DOHH2 (cell line): ENCODE results near the gene RNF39.

Experiments used
- H3F3A ChIP-seq: fragments of 200-600 bp; sonication (generic), shearing (Covaris generic); 2 replicates; pipeline ENCODE4 v1.6.0; 2016; ENCODE audit warnings: antibody characterized with exemption, mild to moderate bottlenecking; ENCODE audit not compliant: control insufficient read depth, insufficient read depth
- H3K27ac ChIP-seq: fragments of 200-600 bp; sonication (generic); 2 replicates; pipeline ENCODE4 v1.5.1; 2014; ENCODE audit warnings: low read depth, mild to moderate bottlenecking, low read length, moderate library complexity
- H3K27me3 ChIP-seq: fragments of 200-600 bp; sonication (generic); 2 replicates; pipeline ENCODE4 v1.6.1; 2014; ENCODE audit warnings: mild to moderate bottlenecking, low read length, mixed read lengths; ENCODE audit not compliant: control insufficient read depth
- H3K36me3 ChIP-seq: fragments of 200-600 bp; sonication (generic); 2 replicates; pipeline ENCODE4 v1.6.1; 2014; ENCODE audit warnings: mild to moderate bottlenecking, low read length, moderate library complexity, mixed read lengths; ENCODE audit not compliant: control insufficient read depth
- H3K4me1 ChIP-seq: fragments of 200-600 bp; sonication (generic); 2 replicates; pipeline ENCODE4 v1.6.1; 2014; ENCODE audit warnings: mild to moderate bottlenecking, low read length, mixed read lengths; ENCODE audit not compliant: control insufficient read depth
- H3K4me2 ChIP-seq: fragments of 200-600 bp; sonication (generic); 2 replicates; pipeline ENCODE4 v1.6.0; 2014; ENCODE audit warnings: mild to moderate bottlenecking, low read length, moderate library complexity
- H3K4me3 ChIP-seq: fragments of 200-600 bp; sonication (generic); 2 replicates; pipeline ENCODE4 v1.5.1; 2014; ENCODE audit warnings: mild to moderate bottlenecking, low read length, mixed read lengths
- H3K79me2 ChIP-seq: fragments of 200-600 bp; sonication (generic); 2 replicates; pipeline ENCODE4 v1.6.1; 2014; ENCODE audit warnings: mild to moderate bottlenecking, low read length, mixed read lengths; ENCODE audit not compliant: control insufficient read depth
- H3K9me2 ChIP-seq: fragments of 200-600 bp; sonication (generic); replicated peaks from 2 replicates; pipeline ENCODE4 v1.6.1; 2014; ENCODE audit warnings: mild to moderate bottlenecking, low read length, mixed read lengths; ENCODE audit not compliant: control insufficient read depth
- H3K9me3 ChIP-seq: fragments of 200-600 bp; sonication (generic); 2 replicates; pipeline ENCODE4 v1.6.1; 2014; ENCODE audit warnings: antibody characterized with exemption, low read length, mixed read lengths; ENCODE audit not compliant: control insufficient read depth, insufficient read depth
- H4K20me1 ChIP-seq: fragments of 200-600 bp; sonication (generic); 2 replicates; pipeline ENCODE4 v1.6.0; 2014; ENCODE audit warnings: low read depth, mild to moderate bottlenecking, antibody characterized with exemption, low read length, moderate library complexity; ENCODE audit not compliant: control insufficient read depth, insufficient read depth
- CTCF ChIP-seq: fragments of 200-600 bp; sonication (generic); IDR thresholded peaks from one replicate; pipeline ENCODE4 v1.5.1; 2014; ENCODE audit warnings: antibody characterized with exemption, mild to moderate bottlenecking, low read depth, low read length; ENCODE audit not compliant: poor library complexity, severe bottlenecking
- EZH2phosphoT487 ChIP-seq: fragments of 200-600 bp; sonication (generic); IDR thresholded peaks from 2 replicates; pipeline ENCODE4 v1.6.1; 2017; ENCODE audit warnings: borderline replicate concordance, mild to moderate bottlenecking, antibody characterized with exemption, low read length, moderate library complexity, mixed read lengths

Gene RNF39

GRCh38 chr6:30042914-30043313, 32.7 kb downstream of the RNF39 start:
- Histone ChIP-seq H3F3A (no peaks in the 10 kb centered on the region), H3K9me3 (no peaks in the 10 kb centered on the region), H3K4me2 (no peak overlapping the region), H3K79me2 (no peaks in the 10 kb centered on the region), H3K4me1 (no peaks in the 10 kb centered on the region), H3K27ac (no peak overlapping the region), H3K4me3 (no peak overlapping the region), H4K20me1 (no peaks in the 10 kb centered on the region), H3K36me3 (no peaks in the 10 kb centered on the region), H3K9me2 (no peaks in the 10 kb centered on the region), H3K27me3 (no peaks in the 10 kb centered on the region)
- no peak for TF ChIP-seq EZH2phosphoT487
- TF ChIP-seq CTCF, result no peak

GRCh38 chr6:30042476-30042875, 33.1 kb downstream of the RNF39 start:
- Histone ChIP-seq H3K4me2 (no peak overlapping the region), H3K9me3 (no peaks in the 10 kb centered on the region), H3K4me1 (no peaks in the 10 kb centered on the region), H3F3A (no peaks in the 10 kb centered on the region), H3K36me3 (no peaks in the 10 kb centered on the region), H3K79me2 (no peaks in the 10 kb centered on the region), H3K9me2 (no peaks in the 10 kb centered on the region), H3K27me3 (no peaks in the 10 kb centered on the region), H3K4me3 (no peak overlapping the region), H4K20me1 (no peaks in the 10 kb centered on the region), H3K27ac (no peak overlapping the region)
- TF ChIP-seq CTCF, result no peak
- TF ChIP-seq EZH2phosphoT487, result no peak

GRCh38 chr6:30041821-30042220, 33.7 kb downstream of the RNF39 start:
- no peak overlapping the region for H3K27ac ChIP-seq
- no peaks in the 10 kb centered on the region for H3K9me2 ChIP-seq
- no peak overlapping the region for H3K4me2 ChIP-seq
- H3K4me3 ChIP-seq, result no peak overlapping the region
- TF ChIP-seq CTCF (no peak), EZH2phosphoT487 (no peak)
- no peaks in the 10 kb centered on the region for H3K79me2 ChIP-seq
- H3K9me3 ChIP-seq, result no peaks in the 10 kb centered on the region
- no peaks in the 10 kb centered on the region for H4K20me1 ChIP-seq
- H3K36me3 ChIP-seq, result no peaks in the 10 kb centered on the region
- no peaks in the 10 kb centered on the region for H3F3A ChIP-seq
- H3K27me3 ChIP-seq, result no peaks in the 10 kb centered on the region
- no peaks in the 10 kb centered on the region for H3K4me1 ChIP-seq

- Histone ChIP-seq H3K4me2 (no peak overlapping the region), H3F3A (no peaks in the 10 kb centered on the region), H3K27me3 (no peaks in the 10 kb centered on the region), H3K4me3 (no peak overlapping the region), H3K9me3 (no peaks in the 10 kb centered on the region), H3K79me2 (no peaks in the 10 kb centered on the region), H3K4me1 (no peaks in the 10 kb centered on the region), H3K36me3 (no peaks in the 10 kb centered on the region), H3K27ac (no peak overlapping the region), H4K20me1 (no peaks in the 10 kb centered on the region), H3K9me2 (no peaks in the 10 kb centered on the region)
- TF ChIP-seq EZH2phosphoT487 (no peak), CTCF (no peak)
These were observed 34.3 kb downstream of the RNF39 start for GRCh38 chr6:30041221-30041620.
